K562 (cell line): ENCODE data around the gene TCF25.

ENCODE experiments used
- CBX5 ChIP-seq: IDR thresholded peaks from 2 replicates; pipeline ENCODE4 v1.6.1; 2014; ENCODE audit warnings: low read depth, borderline replicate concordance
- CEBPB ChIP-seq: fragments of 450-650 bp; IDR thresholded peaks from 2 replicates; pipeline ENCODE4 v1.6.1; 2016; ENCODE audit warnings: missing genetic modification characterization, missing compliant biosample characterization
- CEBPG ChIP-seq, 3 experiments: fragments of 200-800 bp in 1 of 3; sonication (Bioruptor generic) in 1 of 3; sonication (generic) in 1 of 3; formaldehyde crosslinking in 1 of 3; IDR thresholded peaks in 2 of 3; conservative IDR thresholded peaks in 1 of 3; 2 replicates each; pipeline versions ENCODE4 v1.6.1 to v1.8.0; 2016 to 2022; ENCODE audit warnings: missing compliant biosample characterization in 2 of 3, missing genetic modification characterization in 2 of 3, mild to moderate bottlenecking in 1 of 3, missing genetic modification reagents in 1 of 3
- EGR1 ChIP-seq: fragments of 450-650 bp; conservative IDR thresholded peaks from 2 replicates; pipeline ENCODE4 v1.6.1; 2017; ENCODE audit warnings: mild to moderate bottlenecking
- HNRNPUL1 ChIP-seq: fragments of 200-400 bp; formaldehyde crosslinking; IDR thresholded peaks from 2 replicates; pipeline ENCODE4 v1.6.1; 2017; ENCODE audit warnings: low read length
- MAZ ChIP-seq, 2 experiments: fragments of 450-650 bp in 1 of 2; sonication (generic) in 1 of 2; formaldehyde crosslinking; IDR thresholded peaks in 1 of 2; conservative IDR thresholded peaks in 1 of 2; 2 replicates each; pipeline versions ENCODE4 v1.4.0 to v1.5.0; 2020; ENCODE audit warnings: mild to moderate bottlenecking in 1 of 2, missing genetic modification reagents in 1 of 2
- MYC ChIP-seq, 2 experiments: fragments of 250-450 bp in 1 of 2; sonication (Bioruptor Pico) in 1 of 2; IDR thresholded peaks; 2 replicates each; pipeline versions ENCODE4 v1.5.1 to v1.6.1; 2012 to 2021; ENCODE audit warnings: low read depth in 2 of 2, borderline replicate concordance in 1 of 2, improper control_type of control experiment in 1 of 2, low read length in 1 of 2, mild to moderate bottlenecking in 1 of 2, moderate library complexity in 1 of 2
- MYNN ChIP-seq, 2 experiments: sonication (generic); formaldehyde crosslinking in 1 of 2; IDR thresholded peaks; 2 replicates each; pipeline versions ENCODE4 v1.5.0 to v1.6.1; 2016 to 2020; ENCODE audit warnings: antibody characterized with exemption in 1 of 2, missing genetic modification reagents in 1 of 2
- ZNF134 ChIP-seq: fragments of 250-450 bp; sonication (Bioruptor Pico); conservative IDR thresholded peaks from 2 replicates; pipeline ENCODE4 v1.4.0; 2020
- ZNF830 ChIP-seq: fragments of 250-450 bp; sonication (Bioruptor Pico); IDR thresholded peaks from 2 replicates; pipeline ENCODE4 v1.5.0; 2021; ENCODE audit warnings: mild to moderate bottlenecking
- TF ChIP-seq, protein P1 (sequence below), 3 experiments: IDR thresholded peaks in 2 of 3; conservative IDR thresholded peaks in 1 of 3; 2 replicates each; pipeline ENCODE4 v1.5.1; 2011 to 2012; ENCODE audit warnings: low read length in 3 of 3, mild to moderate bottlenecking in 3 of 3, control low read depth in 2 of 3, improper control_type of control experiment in 1 of 3, inconsistent platforms in 1 of 3, low read depth in 1 of 3, mixed read lengths in 1 of 3, moderate library complexity in 1 of 3; ENCODE audit not compliant: insufficient read depth in 2 of 3
- TF ChIP-seq, protein P2 (sequence below): sonication (generic); formaldehyde crosslinking; IDR thresholded peaks from 2 replicates; pipeline ENCODE4 v1.8.1; 2022; ENCODE audit warnings: missing genetic modification reagents
- TF ChIP-seq, protein P3 (sequence below): sonication (generic); formaldehyde crosslinking; IDR thresholded peaks from 2 replicates; pipeline ENCODE4 v1.8.0; 2022; ENCODE audit warnings: mild to moderate bottlenecking, missing genetic modification reagents
- TF ChIP-seq, protein P4 (sequence below): fragments of 250-450 bp; sonication (Bioruptor Pico); IDR thresholded peaks from 2 replicates; pipeline ENCODE4 v1.5.1; 2021; ENCODE audit warnings: mild to moderate bottlenecking

DNA sequence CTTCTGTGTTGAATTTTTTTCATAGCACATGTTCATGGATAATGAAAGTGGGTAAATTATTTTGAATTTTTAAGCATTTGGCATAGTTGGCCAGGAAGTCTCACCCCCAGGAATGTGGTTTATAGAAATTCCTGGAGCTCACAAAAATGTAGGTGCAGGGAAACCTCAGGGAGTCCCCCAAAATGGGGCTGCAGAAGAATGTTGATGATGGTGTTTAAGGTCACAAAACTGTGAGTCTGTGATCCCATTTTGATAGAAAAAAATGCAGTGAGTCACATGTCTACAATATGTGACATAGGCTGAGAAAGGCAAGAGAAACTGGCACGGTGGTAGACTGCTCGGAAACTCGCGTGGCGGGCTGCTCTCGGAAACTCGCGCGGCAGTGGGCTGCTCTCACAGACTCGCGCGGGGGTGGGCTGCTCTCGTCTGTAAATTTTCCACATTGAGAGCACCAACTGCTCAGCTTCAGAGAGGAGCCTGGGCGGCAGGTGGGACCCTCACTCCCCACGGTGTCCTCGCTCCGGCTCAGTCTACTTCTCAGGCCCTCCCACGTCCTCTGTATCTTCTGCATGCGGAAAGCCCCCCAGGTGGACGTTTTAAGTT lies 26.6 kb downstream of the TCF25 start:
- TF ChIP-seq, protein P1, sequence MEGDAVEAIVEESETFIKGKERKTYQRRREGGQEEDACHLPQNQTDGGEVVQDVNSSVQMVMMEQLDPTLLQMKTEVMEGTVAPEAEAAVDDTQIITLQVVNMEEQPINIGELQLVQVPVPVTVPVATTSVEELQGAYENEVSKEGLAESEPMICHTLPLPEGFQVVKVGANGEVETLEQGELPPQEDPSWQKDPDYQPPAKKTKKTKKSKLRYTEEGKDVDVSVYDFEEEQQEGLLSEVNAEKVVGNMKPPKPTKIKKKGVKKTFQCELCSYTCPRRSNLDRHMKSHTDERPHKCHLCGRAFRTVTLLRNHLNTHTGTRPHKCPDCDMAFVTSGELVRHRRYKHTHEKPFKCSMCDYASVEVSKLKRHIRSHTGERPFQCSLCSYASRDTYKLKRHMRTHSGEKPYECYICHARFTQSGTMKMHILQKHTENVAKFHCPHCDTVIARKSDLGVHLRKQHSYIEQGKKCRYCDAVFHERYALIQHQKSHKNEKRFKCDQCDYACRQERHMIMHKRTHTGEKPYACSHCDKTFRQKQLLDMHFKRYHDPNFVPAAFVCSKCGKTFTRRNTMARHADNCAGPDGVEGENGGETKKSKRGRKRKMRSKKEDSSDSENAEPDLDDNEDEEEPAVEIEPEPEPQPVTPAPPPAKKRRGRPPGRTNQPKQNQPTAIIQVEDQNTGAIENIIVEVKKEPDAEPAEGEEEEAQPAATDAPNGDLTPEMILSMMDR (IDR thresholded peaks at IDR 0.05 in 2 of 3, conservative IDR thresholded peaks at IDR 0.05 in 1 of 3; ENCODE audit: insufficient read depth in 2 of 3, low read depth in 1 of 3, low read length in 3 of 3): no peak
- no peak for TF ChIP-seq ZNF134 (CRISPR knock-in tag)
- TF ChIP-seq, protein P2, sequence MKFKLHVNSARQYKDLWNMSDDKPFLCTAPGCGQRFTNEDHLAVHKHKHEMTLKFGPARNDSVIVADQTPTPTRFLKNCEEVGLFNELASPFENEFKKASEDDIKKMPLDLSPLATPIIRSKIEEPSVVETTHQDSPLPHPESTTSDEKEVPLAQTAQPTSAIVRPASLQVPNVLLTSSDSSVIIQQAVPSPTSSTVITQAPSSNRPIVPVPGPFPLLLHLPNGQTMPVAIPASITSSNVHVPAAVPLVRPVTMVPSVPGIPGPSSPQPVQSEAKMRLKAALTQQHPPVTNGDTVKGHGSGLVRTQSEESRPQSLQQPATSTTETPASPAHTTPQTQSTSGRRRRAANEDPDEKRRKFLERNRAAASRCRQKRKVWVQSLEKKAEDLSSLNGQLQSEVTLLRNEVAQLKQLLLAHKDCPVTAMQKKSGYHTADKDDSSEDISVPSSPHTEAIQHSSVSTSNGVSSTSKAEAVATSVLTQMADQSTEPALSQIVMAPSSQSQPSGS: no peak
- TF ChIP-seq MYNN (IDR thresholded peaks at IDR 0.05): no peak
- no peak for TF ChIP-seq MYNN (CRISPR knock-in tag; IDR thresholded peaks at IDR 0.05)
- no peak for TF ChIP-seq EGR1
- TF ChIP-seq, protein P3, sequence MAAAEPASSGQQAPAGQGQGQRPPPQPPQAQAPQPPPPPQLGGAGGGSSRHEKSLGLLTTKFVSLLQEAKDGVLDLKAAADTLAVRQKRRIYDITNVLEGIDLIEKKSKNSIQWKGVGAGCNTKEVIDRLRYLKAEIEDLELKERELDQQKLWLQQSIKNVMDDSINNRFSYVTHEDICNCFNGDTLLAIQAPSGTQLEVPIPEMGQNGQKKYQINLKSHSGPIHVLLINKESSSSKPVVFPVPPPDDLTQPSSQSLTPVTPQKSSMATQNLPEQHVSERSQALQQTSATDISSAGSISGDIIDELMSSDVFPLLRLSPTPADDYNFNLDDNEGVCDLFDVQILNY (CRISPR knock-in tag): no peak
- no peak for TF ChIP-seq MYC (IDR thresholded peaks at IDR 0.05; ENCODE audit: low read depth, low read length)
- TF ChIP-seq MYC (CRISPR knock-in tag; IDR thresholded peaks at IDR 0.05; ENCODE audit: borderline replicate concordance, low read depth): no peak
- TF ChIP-seq CEBPG (CRISPR knock-in tag; IDR thresholded peaks at IDR 0.05): no peak
- no peak for TF ChIP-seq CEBPG (tag; conservative IDR thresholded peaks at IDR 0.05 in 1 of 2, IDR thresholded peaks at IDR 0.05 in 1 of 2)
- TF ChIP-seq, protein P4, sequence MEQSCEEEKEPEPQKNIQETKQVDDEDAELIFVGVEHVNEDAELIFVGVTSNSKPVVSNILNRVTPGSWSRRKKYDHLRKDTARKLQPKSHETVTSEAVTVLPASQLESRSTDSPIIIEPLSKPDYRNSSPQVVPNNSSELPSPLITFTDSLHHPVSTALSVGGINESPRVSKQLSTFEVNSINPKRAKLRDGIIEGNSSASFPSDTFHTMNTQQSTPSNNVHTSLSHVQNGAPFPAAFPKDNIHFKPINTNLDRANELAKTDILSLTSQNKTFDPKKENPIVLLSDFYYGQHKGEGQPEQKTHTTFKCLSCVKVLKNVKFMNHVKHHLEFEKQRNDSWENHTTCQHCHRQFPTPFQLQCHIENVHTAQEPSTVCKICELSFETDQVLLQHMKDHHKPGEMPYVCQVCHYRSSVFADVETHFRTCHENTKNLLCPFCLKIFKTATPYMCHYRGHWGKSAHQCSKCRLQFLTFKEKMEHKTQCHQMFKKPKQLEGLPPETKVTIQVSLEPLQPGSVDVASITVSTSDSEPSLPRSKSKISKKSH (CRISPR knock-in tag): no peak
- no peak for TF ChIP-seq CBX5
- no peak for TF ChIP-seq MAZ (CRISPR knock-in tag; conservative IDR thresholded peaks at IDR 0.05 in 1 of 2, IDR thresholded peaks at IDR 0.05 in 1 of 2)
- TF ChIP-seq ZNF830: no peak
- no peak for TF ChIP-seq HNRNPUL1
- TF ChIP-seq CEBPB (tag): no peak
